H4 (cell line): ENCODE data around the gene PACSIN2. TPM values are rescaled to one million over a fixed set of nuclear protein-coding genes. Genes with fewer than 3 reads are reported as not detected.
"Not testable (repeated sequence)": the region's sequence is repeated elsewhere in the genome, so short reads cannot be mapped to it uniquely, and the experiment has no call there.

Experiments used
- DNase-seq: peaks from one replicate; pipeline ENCODE4 v3.0.0-alpha.2; 2015; ENCODE audit warnings: low spot score
- total RNA-seq: library from RNA; depleted of rRNA; stranded (reverse); fragments of >200 nt; shearing (Covaris generic); gene quantifications from 2 replicates; pipeline ENCODE4 v1.2.3, GENCODE V29; 2014

The PACSIN2 gene
- total RNA-seq, 1 experiment from 2014 or later: 52.4 TPM

- DNase-seq: no peak
These were observed 49.8 kb downstream of the PACSIN2 start for GRCh38 chr22:42964994-42965699.

- no peak for DNase-seq
These were observed 51.7 kb downstream of the PACSIN2 start for GRCh38 chr22:42963231-42963595.

- DNase-seq: peak; percentile 57
These were observed 52.4 kb downstream of the PACSIN2 start for GRCh38 chr22:42962295-42963230.

GRCh38 chr22:42961810-42962209, 53.1 kb downstream of the PACSIN2 start:
- DNase-seq: no peak

- not testable (repeated sequence) for DNase-seq
These were observed 53.6 kb downstream of the PACSIN2 start for GRCh38 chr22:42961400-42961690.

GRCh38 chr22:42960531-42961399, 54.2 kb downstream of the PACSIN2 start:
- no peak for DNase-seq

GRCh38 chr22:42959576-42960509, 55.1 kb downstream of the PACSIN2 start:
- DNase-seq: peak; percentile 86

GRCh38 chr22:42958937-42959336, 56.0 kb downstream of the PACSIN2 start:
- DNase-seq: no peak

GRCh38 chr22:42957958-42958357, 57.0 kb downstream of the PACSIN2 start:
- DNase-seq: no peak

- no peak for DNase-seq
These were observed 57.4 kb downstream of the PACSIN2 start for GRCh38 chr22:42957544-42957943.

GRCh38 chr22:42955848-42956247, 59.1 kb downstream of the PACSIN2 start:
- no peak for DNase-seq

- DNase-seq: no peak
These were observed 59.8 kb downstream of the PACSIN2 start for GRCh38 chr22:42955087-42955635.

GRCh38 chr22:42953751-42954150, 61.2 kb downstream of the PACSIN2 start:
- not testable (repeated sequence) for DNase-seq

GRCh38 chr22:42951093-42951710, 63.7 kb downstream of the PACSIN2 start:
- no peak for DNase-seq

GRCh38 chr22:42950281-42950680, 64.7 kb downstream of the PACSIN2 start:
- DNase-seq: no peak

GRCh38 chr22:42949159-42949558, 65.8 kb downstream of the PACSIN2 start:
- no peak for DNase-seq

- no peak for DNase-seq
These were observed 66.7 kb downstream of the PACSIN2 start for GRCh38 chr22:42948294-42948693.

- DNase-seq: no peak
These were observed 67.5 kb downstream of the PACSIN2 start for GRCh38 chr22:42947211-42947990.

GRCh38 chr22:42946546-42947198, 68.3 kb downstream of the PACSIN2 start:
- DNase-seq: no peak
